ENCODE measurements around the gene LILRB5. TPM values are rescaled to one million over a fixed set of nuclear protein-coding genes. Genes with fewer than 3 reads are reported as not detected.
A peak's percentile ranks its signal among the peaks of the same experiment; 100 is the strongest.

LILRB5 gene
- total and polyA plus RNA-seq, 2 of the 8 experiments (the other 6 are each of a cell fraction or from before 2014, with no cell fraction given) = 0.05 TPM; not detected in 1

GRCh38 chr19:54201172-54201701 is 55.8 kb downstream of the LILRB5 start:
- H3K4me3 ChIP-seq (ENCODE audit: extremely low read depth in 1 of 4, insufficient read depth in 2 of 4, low read depth in 3 of 4, low read length in 4 of 4) = peak overlapping the region; percentile 81 to 96 (median 93)
- peak; percentile 79 for TF ChIP-seq SAP30 (IDR thresholded peaks at IDR 0.05; ENCODE audit: insufficient read depth, insufficient replicate concordance, low read length)
- 0 out of 4 replicates have a peak, but pooled peaks of 1 of the 2 experiments have one; percentile 21 for TF ChIP-seq HDAC2 (IDR thresholded peaks at IDR 0.05; ENCODE audit: borderline replicate concordance in 1 of 2, low read depth in 2 of 2, low read length in 2 of 2)
- no peak for TF ChIP-seq SIN3A (conservative IDR thresholded peaks at IDR 0.05 in 1 of 2, IDR thresholded peaks at IDR 0.05 in 1 of 2; ENCODE audit: low read depth in 1 of 2, low read length in 2 of 2)

More at GRCh38 chr19:54201172-54201701, 55.8 kb downstream of the LILRB5 start:
- Histone ChIP-seq H3K4ac (replicated peaks; ENCODE audit: insufficient read length, low read depth, low read length) (no peak overlapping the region), H3K27ac (ENCODE audit: low read depth, low read length) (peak overlapping the region; percentile 97), H2BK15ac (ENCODE audit: low read length) (no peak overlapping the region), H3K9me3 (ENCODE audit: insufficient read depth in 2 of 2, low read depth in 1 of 2, low read length in 1 of 2) (no peaks in the 10 kb centered on the region), H3K4me2 (ENCODE audit: insufficient read depth in 1 of 2, low read depth in 2 of 2, low read length in 2 of 2) (peak overlapping the region; percentile 60 to 90), H3K18ac (ENCODE audit: extremely low read depth, low read length) (peak overlapping the region; percentile 97; the same call in 1 of the 2 replicates), H2BK120ac (replicated peaks; ENCODE audit: low read depth, low read length) (no peak overlapping the region), H2AK5ac (ENCODE audit: low read depth, low read length) (no peak overlapping the region), H3K36me3 (ENCODE audit: control insufficient read depth in 2 of 4, insufficient read depth in 4 of 4, low read length in 3 of 4) (peaks cover 34 to 50% (median 44%) of the 10 kb centered on the region in 4 experiments), H3K79me1 (ENCODE audit: low read depth, low read length) (peaks cover 9% of the 10 kb centered on the region), H3K27me3 (replicated peaks in 1 of 4; ENCODE audit: control insufficient read depth in 3 of 4, extremely low read depth in 1 of 4, insufficient read depth in 3 of 4, low read length in 3 of 4) (no peaks in the 10 kb centered on the region), H3K4me1 (replicated peaks in 1 of 4; ENCODE audit: control insufficient read depth in 3 of 4, insufficient read depth in 4 of 4, low read length in 3 of 4) (peaks cover 9 to 25% (median 16%) of the 10 kb centered on the region in 4 experiments), H2BK5ac (ENCODE audit: low read depth, low read length) (peak overlapping the region; percentile 98), H3K56ac (replicated peaks; ENCODE audit: insufficient read length, low read depth, low read length) (peak overlapping the region; percentile 3), H4K20me1 (replicated peaks in 1 of 2; ENCODE audit: control insufficient read depth in 1 of 2, insufficient read depth in 2 of 2, low read length in 2 of 2) (peaks cover 39 to 44% of the 10 kb centered on the region in 2 experiments), H2AFZ (ENCODE audit: low read length) (no peak overlapping the region), H4K91ac (replicated peaks; ENCODE audit: insufficient read length, low read length) (no peak overlapping the region), H3K79me2 (ENCODE audit: control insufficient read depth in 1 of 2, insufficient read depth in 2 of 2, low read length in 2 of 2) (peaks cover 32 to 57% of the 10 kb centered on the region in 2 experiments), H4K5ac (ENCODE audit: insufficient read length, low read depth, low read length) (no peak overlapping the region), H3K14ac (ENCODE audit: insufficient read length) (no peak overlapping the region), H4K8ac (ENCODE audit: extremely low read depth, insufficient read depth, low read length) (no peak overlapping the region), H2BK12ac (ENCODE audit: low read depth, low read length) (no peak overlapping the region; the same call in 1 of the 2 replicates), H3K9ac (replicated peaks in 1 of 4; ENCODE audit: extremely low read depth in 1 of 4, low read depth in 3 of 4, low read length in 3 of 4) (peak overlapping the region; percentile 98 to 99 (median 98)), H3K23ac (ENCODE audit: insufficient read length) (no peak overlapping the region), H2BK20ac (ENCODE audit: low read length) (no peak overlapping the region), H3K23me2 (ENCODE audit: low read depth, low read length) (peaks cover 20% of the 10 kb centered on the region)
- DNase-seq (ENCODE audit: low read depth in 1 of 2, low spot score in 2 of 2) = no peak
- CTCF ChIA-PET (ENCODE audit: partially characterized antibody) = interaction anchor here (0.6 to 2.9 kb wide), 6 partner anchors 9 to 1217 kb away, joined by 3 to 7 read pairs (median 4); partner anchors contain the start of gene TMC4
- WGBS, 2 experiments (ENCODE audit: extremely low coverage in 1 of 2, insufficient coverage in 1 of 2, insufficient read length in 1 of 2, insufficient replicate concordance in 2 of 2, low coverage in 1 of 2, low lambda C conversion rate in 2 of 2, missing lambda C conversion rate in 1 of 2) = 6% methylated on average over 26 of the region's 28 CpGs; no CpG with 5 or more reads in 1 of the 2 experiments
- FAIRE-seq = no peak
- POLR2A ChIA-PET (ENCODE audit: partially characterized antibody) = interaction anchor here (0.6 to 28.7 kb wide), 43 partner anchors 6 to 879 kb away, joined by 3 to 909 read pairs (median 5); partner anchors contain the start of genes CNOT3, LENG9, LILRB2 and LILRB3

All from H1 (cell line).